ENCODE results near the gene SEMA6C.
"Not testable (repeated sequence)": the region's sequence is repeated elsewhere in the genome, so short reads cannot be mapped to it uniquely, and the experiment has no call there.

The SEMA6C gene

DNA sequence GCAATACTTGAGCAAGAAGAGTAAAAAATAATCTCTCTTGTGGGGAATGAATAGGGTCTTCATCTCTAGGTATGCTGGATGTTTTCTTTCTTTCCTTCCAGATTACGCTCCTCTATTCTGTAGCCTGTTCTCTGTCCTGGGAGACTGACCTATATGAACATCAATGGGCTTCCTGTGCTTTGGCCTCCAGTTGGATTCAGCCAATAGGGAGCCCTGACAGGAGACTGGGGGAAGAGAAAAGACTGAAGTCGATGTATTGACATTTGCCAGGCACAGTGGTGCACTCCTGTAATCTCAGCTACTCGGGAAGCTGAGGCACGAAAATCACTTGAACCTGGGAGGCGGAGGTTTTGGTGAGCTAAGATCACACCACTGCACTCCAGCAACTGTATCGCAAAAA lies 17.6 kb downstream of the SEMA6C start:
- no peak for DNase-seq

DNA sequence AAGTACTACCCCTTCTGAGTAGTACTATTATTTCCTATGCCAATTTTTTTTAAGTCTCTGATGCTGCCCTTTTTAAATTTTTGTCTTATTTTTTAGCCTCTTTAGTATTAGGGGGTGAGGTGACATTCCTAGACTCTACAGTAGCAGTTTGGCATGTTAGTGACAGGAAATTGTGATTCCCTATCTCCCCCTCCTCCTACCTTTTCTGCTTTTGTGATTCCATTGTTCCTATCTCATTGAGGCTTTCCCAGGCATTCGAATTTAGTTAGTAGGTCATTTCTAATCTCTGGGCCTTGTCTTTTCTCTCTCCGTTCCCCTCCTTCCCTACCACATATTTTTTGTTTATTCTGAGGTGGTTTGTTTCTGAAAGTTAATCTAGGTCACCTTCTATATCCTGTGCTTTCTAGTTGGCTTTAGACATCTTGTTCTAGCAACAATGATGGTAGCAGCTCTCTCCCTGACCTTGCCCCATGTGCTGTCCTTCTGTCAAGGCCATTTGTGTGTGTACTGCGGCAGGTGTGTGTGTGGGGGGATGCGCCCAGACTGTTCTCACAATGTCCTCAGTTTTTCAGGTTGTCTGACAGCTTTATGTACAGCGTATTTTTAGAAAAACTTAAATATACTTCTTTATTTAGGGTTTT lies 21.5 kb downstream of the SEMA6C start:
- DNase-seq, result no peak

DNA sequence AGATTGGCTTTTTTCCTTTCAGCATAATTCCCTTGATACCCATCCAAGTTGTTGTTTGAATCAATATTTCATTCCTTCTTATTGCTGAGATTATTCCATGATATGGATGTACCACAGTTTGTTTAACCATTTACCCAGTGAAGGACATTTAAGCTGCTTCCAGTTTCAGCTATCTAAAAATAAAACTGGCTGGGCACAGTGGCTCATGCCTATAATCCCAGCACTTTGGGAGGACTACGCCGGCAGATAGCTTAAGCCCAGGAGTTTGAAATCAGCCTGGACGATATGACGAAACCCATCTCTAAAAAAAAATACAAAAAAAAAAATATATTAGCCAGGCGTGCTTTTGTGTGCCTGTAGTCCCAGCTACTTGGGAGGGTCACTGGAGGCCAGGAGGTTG lies 32.6 kb downstream of the SEMA6C start:
- no peak for DNase-seq

DNA sequence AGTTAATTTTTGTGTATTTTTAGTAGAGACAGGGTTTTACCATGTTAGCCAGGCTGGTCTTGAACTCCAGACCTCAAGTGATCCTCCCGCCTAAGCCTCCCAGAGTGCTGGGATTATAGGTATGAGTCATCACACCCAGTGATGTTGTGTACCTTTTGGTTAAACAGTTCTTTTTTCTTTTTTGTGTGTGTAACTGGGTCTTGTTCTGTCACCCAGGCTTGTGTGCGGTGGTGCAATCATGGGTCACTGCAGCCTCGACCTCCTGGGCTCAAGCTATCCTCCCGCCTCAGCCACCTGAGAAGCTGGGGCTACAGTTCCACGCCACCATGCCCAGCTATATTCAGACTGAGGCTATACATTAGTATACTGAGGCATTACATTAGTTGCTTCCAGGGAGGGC lies 38.1 kb downstream of the SEMA6C start:
- DNase-seq, result no peak

- peak; percentile 15 for DNase-seq
Measured at GRCh38 chr1:151106894-151107293, 39.5 kb downstream of the SEMA6C start.

DNA sequence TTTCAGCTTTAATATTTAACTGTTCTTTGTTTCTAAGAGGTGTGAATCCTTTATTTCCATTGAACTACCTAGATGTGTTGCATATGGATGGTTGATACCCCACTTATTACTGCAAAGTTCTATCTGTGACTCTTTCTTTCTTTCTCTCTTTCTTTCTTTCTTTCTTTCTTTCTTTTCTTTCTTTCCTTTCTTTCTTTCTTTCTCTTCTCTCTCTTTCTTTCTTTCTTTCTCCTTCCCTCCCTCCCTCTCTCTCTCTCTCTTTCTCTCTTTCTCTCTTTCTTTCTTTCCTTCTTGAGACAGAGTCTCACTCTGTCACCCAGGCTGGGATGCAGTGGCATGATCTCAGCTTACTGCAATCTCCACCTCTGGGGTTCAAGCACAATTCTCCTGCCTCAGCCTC lies 41.8 kb downstream of the SEMA6C start:
- DNase-seq, result no peak

GRCh38 chr1:151098126-151098525 lies 48.3 kb downstream of the SEMA6C start:
- DNase-seq, result no peak

DNA sequence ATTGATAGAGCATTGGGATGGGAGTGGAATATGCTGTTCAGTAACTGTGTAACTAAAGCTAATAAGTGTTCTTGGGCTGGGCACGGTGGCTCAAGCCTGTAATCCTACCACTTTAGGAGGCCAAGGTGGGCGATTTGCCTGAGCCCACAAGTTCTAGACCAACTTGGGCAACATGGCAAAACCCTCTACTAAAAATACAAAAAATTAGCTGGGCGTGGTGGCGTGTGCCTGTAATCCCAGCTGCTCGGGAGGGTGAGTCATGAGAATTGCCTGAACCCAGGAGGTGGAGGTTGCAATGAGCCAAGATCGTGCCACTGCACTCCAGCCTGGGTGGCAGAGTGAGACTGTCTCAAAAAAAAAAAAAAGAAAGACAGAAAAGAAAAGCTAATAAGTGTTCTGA lies 49.0 kb downstream of the SEMA6C start:
- DNase-seq, result not testable (repeated sequence)

DNA sequence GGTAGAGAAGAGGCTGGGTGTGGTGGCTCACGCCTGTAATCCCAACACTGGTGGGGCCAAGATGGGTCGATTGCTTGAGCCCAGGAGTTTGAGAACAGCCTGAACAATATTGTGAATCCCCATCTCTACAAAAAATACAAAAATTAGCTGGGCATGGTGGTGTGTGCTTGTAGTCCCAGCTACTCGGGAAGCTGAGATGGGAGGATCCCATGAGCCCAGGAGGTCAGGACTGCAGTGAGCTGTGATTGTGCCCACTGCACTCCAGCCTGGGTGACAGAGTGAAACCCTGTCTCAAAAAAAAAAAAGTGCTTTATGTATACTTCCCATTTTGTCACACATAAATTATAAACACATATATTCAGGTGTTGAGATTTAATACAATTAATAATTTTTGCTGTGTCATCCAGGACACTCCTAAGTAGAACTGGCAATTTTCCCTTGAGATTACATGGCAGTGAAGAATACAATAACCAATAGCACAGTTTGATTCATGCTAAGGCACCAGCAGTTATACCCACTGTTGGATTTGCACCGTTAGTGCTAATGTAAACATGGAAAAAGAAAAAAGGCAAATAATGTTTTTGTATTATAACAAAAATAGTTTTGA lies 60.4 kb downstream of the SEMA6C start:
- no peak for DNase-seq
